GM21576 (cell line): ENCODE data around the gene EDAR.

Source experiments
- ATAC-seq: cut with Tn5 transposase; IDR thresholded peaks from one replicate; pipeline ENCODE4 v1.9.1; 2021; ENCODE audit warnings: mild to moderate bottlenecking, moderate library complexity; ENCODE audit not compliant: unreplicated experiment

EDAR gene

GRCh38 chr2:108988796-108989713 is at the start of gene EDAR:
TSS of gene EDAR (minus strand) at chr2:108989220. CDS start at chr2:108931014, 58,206 bp downstream.
- ATAC-seq, result no peak

- ATAC-seq, result no peak
Measured at GRCh38 chr2:109033171-109033570, 44.2 kb upstream of the EDAR start.

- no peak for ATAC-seq
Measured at GRCh38 chr2:109032229-109032820, 43.3 kb upstream of the EDAR start.

GRCh38 chr2:109031476-109032228 is 42.6 kb upstream of the EDAR start:
- peak; percentile 54 for ATAC-seq

- no peak for ATAC-seq
Measured at GRCh38 chr2:109030870-109031475, 42.0 kb upstream of the EDAR start.

GRCh38 chr2:109029490-109030201 is 40.6 kb upstream of the EDAR start:
- ATAC-seq, result no peak

GRCh38 chr2:109028738-109029489 is 39.9 kb upstream of the EDAR start:
- no peak for ATAC-seq

GRCh38 chr2:109028277-109028676 is 39.3 kb upstream of the EDAR start:
- ATAC-seq, result no peak

GRCh38 chr2:109027702-109028101 is 38.7 kb upstream of the EDAR start:
- no peak for ATAC-seq

- no peak for ATAC-seq
Measured at GRCh38 chr2:109024477-109024876, 35.5 kb upstream of the EDAR start.

GRCh38 chr2:109021895-109022300 is 32.9 kb upstream of the EDAR start:
- ATAC-seq, result no peak

GRCh38 chr2:109020217-109020637 is 31.2 kb upstream of the EDAR start:
- no peak for ATAC-seq

GRCh38 chr2:109018452-109018851 is 29.4 kb upstream of the EDAR start:
- ATAC-seq, result no peak

- no peak for ATAC-seq
Measured at GRCh38 chr2:109017017-109017416, 28.0 kb upstream of the EDAR start.

- no peak for ATAC-seq
Measured at GRCh38 chr2:109016376-109016775, 27.4 kb upstream of the EDAR start.

- ATAC-seq, result no peak
Measured at GRCh38 chr2:109014476-109014875, 25.5 kb upstream of the EDAR start.

GRCh38 chr2:109013051-109013450 is 24.0 kb upstream of the EDAR start:
- no peak for ATAC-seq

- ATAC-seq, result no peak
Measured at GRCh38 chr2:109009920-109010610, 21.0 kb upstream of the EDAR start.

GRCh38 chr2:109006971-109007370 is 18.0 kb upstream of the EDAR start:
- no peak for ATAC-seq
